GM23338 (cell line): ENCODE measurements around the gene AFAP1L2. TPM values are rescaled to one million over a fixed set of nuclear protein-coding genes. Genes with fewer than 3 reads are reported as not detected.

Experiments used
- ATAC-seq: fragments of 200-7000 bp; cut with Tn5 transposase; 3 replicates; pipeline ENCODE4 v1.9.1; 2020
- DNase-seq: peaks from one replicate; pipeline ENCODE4 v3.0.0-alpha.2; 2015; ENCODE audit warnings: low spot score
- H2AFZ ChIP-seq: fragments of 200-600 bp; sonication (generic); 2 replicates; pipeline ENCODE4 v1.8.0; 2016; ENCODE audit warnings: antibody characterized with exemption, mild to moderate bottlenecking, moderate library complexity
- H3F3A ChIP-seq: fragments of 200-600 bp; sonication (generic); replicated peaks from 2 replicates; pipeline ENCODE4 v1.8.0; 2017; ENCODE audit warnings: antibody characterized with exemption, mixed run types, low read depth
- H3K27ac ChIP-seq: fragments of 200-600 bp; sonication (generic); 2 replicates; pipeline ENCODE4 v1.6.1; 2016; ENCODE audit warnings: low read depth
- H3K27me3 ChIP-seq: fragments of 200-600 bp; sonication (generic); 2 replicates; pipeline ENCODE4 v1.8.0; 2016; ENCODE audit warnings: mild to moderate bottlenecking, mixed run types, moderate library complexity; ENCODE audit not compliant: insufficient read depth
- H3K36me3 ChIP-seq: fragments of 200-600 bp; sonication (generic); 2 replicates; pipeline ENCODE4 v1.8.0; 2016; ENCODE audit warnings: mild to moderate bottlenecking; ENCODE audit not compliant: insufficient read depth
- H3K4me1 ChIP-seq: fragments of 200-600 bp; sonication (generic); 2 replicates; pipeline ENCODE4 v1.8.0; 2016; ENCODE audit warnings: mild to moderate bottlenecking, moderate library complexity; ENCODE audit not compliant: insufficient read depth
- H3K4me2 ChIP-seq: fragments of 200-600 bp; sonication (generic); 2 replicates; pipeline ENCODE4 v1.7.1; 2017; ENCODE audit warnings: mixed run types
- H3K4me3 ChIP-seq: fragments of 200-600 bp; sonication (generic); 2 replicates; pipeline ENCODE4 v1.6.1; 2016; ENCODE audit warnings: mixed run types
- H3K79me2 ChIP-seq: fragments of 200-600 bp; sonication (generic); replicated peaks from 2 replicates; pipeline ENCODE4 v1.8.0; 2017; ENCODE audit warnings: mild to moderate bottlenecking; ENCODE audit not compliant: insufficient read depth
- H3K9me2 ChIP-seq: fragments of 200-600 bp; sonication (generic); 2 replicates; pipeline ENCODE4 v1.8.0; 2017; ENCODE audit not compliant: insufficient read depth
- H4K20me1 ChIP-seq: fragments of 200-600 bp; sonication (generic); replicated peaks from 2 replicates; pipeline ENCODE4 v1.8.0; 2017; ENCODE audit warnings: mild to moderate bottlenecking; ENCODE audit not compliant: insufficient read depth
- H3K27ac Mint-ChIP-seq: 2 replicates; pipeline ENCODE4 v1.8.0; 2020; ENCODE audit warnings: inconsistent platforms, mild to moderate bottlenecking, moderate library complexity, mixed read lengths
- H3K27me3 Mint-ChIP-seq: 3 replicates; pipeline ENCODE4 v1.8.0; 2022; ENCODE audit warnings: low read depth, mild to moderate bottlenecking, moderate library complexity, mixed read lengths, inconsistent platforms; ENCODE audit not compliant: insufficient read depth, poor library complexity
- H3K36me3 Mint-ChIP-seq: 3 replicates; pipeline ENCODE4 v1.8.0; 2021; ENCODE audit warnings: low read depth, mild to moderate bottlenecking, inconsistent platforms, moderate library complexity, mixed read lengths
- H3K4me1 Mint-ChIP-seq: 3 replicates; pipeline ENCODE4 v1.8.0; 2020; ENCODE audit warnings: mild to moderate bottlenecking, inconsistent platforms, mixed read lengths
- H3K4me3 Mint-ChIP-seq: 3 replicates; pipeline ENCODE4 v1.8.0; 2021; ENCODE audit warnings: moderate library complexity, mild to moderate bottlenecking, inconsistent platforms, mixed read lengths
- H3K9me3 Mint-ChIP-seq: 3 replicates; pipeline ENCODE4 v1.8.0; 2020; ENCODE audit warnings: moderate library complexity, mild to moderate bottlenecking, inconsistent platforms, mixed read lengths
- CREB1 ChIP-seq: fragments of 250-450 bp; sonication (Bioruptor Pico); IDR thresholded peaks from 2 replicates; pipeline ENCODE4 v1.5.0; 2020; ENCODE audit warnings: low read depth, mild to moderate bottlenecking, moderate library complexity
- CTCF ChIP-seq, 2 experiments: fragments of 200-600 bp in 1 of 2; sonication (generic) in 1 of 2; conservative IDR thresholded peaks; 2 replicates each; pipeline versions ENCODE4 v1.5.1 to v1.6.1; 2016 to 2017; ENCODE audit warnings: antibody characterized with exemption in 2 of 2, low read depth in 2 of 2, mild to moderate bottlenecking in 2 of 2, moderate library complexity in 1 of 2
- ETS1 ChIP-seq: IDR thresholded peaks from 2 replicates; pipeline ENCODE4 v1.6.1; 2016; ENCODE audit warnings: antibody characterized with exemption
- EZH2 ChIP-seq: fragments of 200-600 bp; sonication (generic); IDR thresholded peaks from one replicate; pipeline ENCODE4 v1.8.0; 2017; ENCODE audit warnings: antibody characterized with exemption, mild to moderate bottlenecking, low read depth; ENCODE audit not compliant: unreplicated experiment
- JUNB ChIP-seq: IDR thresholded peaks from one replicate; pipeline ENCODE4 v1.6.1; 2016; ENCODE audit warnings: antibody characterized with exemption; ENCODE audit not compliant: unreplicated experiment
- POLR2AphosphoS5 ChIP-seq: IDR thresholded peaks from 2 replicates; pipeline ENCODE4 v1.6.1; 2016; ENCODE audit warnings: antibody characterized with exemption, low read depth
- REST ChIP-seq: IDR thresholded peaks from one replicate; pipeline ENCODE4 v1.6.1; 2018; ENCODE audit warnings: antibody characterized with exemption; ENCODE audit not compliant: unreplicated experiment
- STAT1 ChIP-seq: IDR thresholded peaks from one replicate; pipeline ENCODE4 v1.6.1; 2016; ENCODE audit warnings: antibody characterized with exemption; ENCODE audit not compliant: unreplicated experiment
- ZNF114 ChIP-seq: fragments of 250-450 bp; sonication (Bioruptor Pico); IDR thresholded peaks from 2 replicates; pipeline ENCODE4 v1.5.0; 2020; ENCODE audit warnings: mild to moderate bottlenecking, moderate library complexity
- ZNF331 ChIP-seq: fragments of 250-450 bp; sonication (Bioruptor Pico); IDR thresholded peaks from 2 replicates; pipeline ENCODE4 v1.5.0; 2020; ENCODE audit warnings: low read depth, mild to moderate bottlenecking, moderate library complexity
- ZNF462 ChIP-seq: fragments of 250-450 bp; sonication (Bioruptor Pico); IDR thresholded peaks from 2 replicates; pipeline ENCODE4 v1.5.0; 2020; ENCODE audit warnings: mild to moderate bottlenecking, moderate library complexity
- polyA plus RNA-seq: library from polyadenylated mRNA; unstranded; fragments of >200 nt; fragmentation: Nextera tagmentation; extraction: Ambion mirVana; gene quantifications from 2 replicates; pipeline ENCODE4 v1.2.1, GENCODE V29; 2016
- total RNA-seq: library from RNA; depleted of rRNA; stranded (reverse); fragments of >200 nt; shearing (Covaris generic); gene quantifications from 2 replicates; pipeline ENCODE4 v1.2.3, GENCODE V29; 2014

AFAP1L2 gene
- total and polyA plus RNA-seq, 2 experiments from 2014 or later = 2.3 to 6.5 TPM

- H2AFZ ChIP-seq = no peak overlapping the region
- Mint-ChIP-seq H3K27me3 (peaks cover 23% of the 10 kb centered on the region), H3K36me3 (peaks cover 22% of the 10 kb centered on the region), H3K27ac (no peak overlapping the region), H3K4me3 (no peak overlapping the region), H3K4me1 (no peaks in the 10 kb centered on the region; the same call in 1 of the 3 replicates), H3K9me3 (peaks cover 21% of the 10 kb centered on the region)
- H3K79me2 ChIP-seq = no peaks in the 10 kb centered on the region
- ATAC-seq (no peak), DNase-seq (no peak)
- H3K36me3 ChIP-seq = no peaks in the 10 kb centered on the region
- H3K27me3 ChIP-seq = no peaks in the 10 kb centered on the region
- no peak overlapping the region for H3K27ac ChIP-seq
- no peak overlapping the region for H3K4me3 ChIP-seq
- H4K20me1 ChIP-seq = no peaks in the 10 kb centered on the region
- no peak overlapping the region for H3K4me2 ChIP-seq
- no peak for TF ChIP-seq ZNF114 (CRISPR knock-in tag)
- no peak for TF ChIP-seq REST
- no peak for TF ChIP-seq ZNF331 (CRISPR knock-in tag)
- no peak for TF ChIP-seq JUNB
- no peak for TF ChIP-seq ETS1
- TF ChIP-seq STAT1 = no peak
- TF ChIP-seq ZNF462 (CRISPR knock-in tag) = no peak
- TF ChIP-seq CREB1 = no peak
- TF ChIP-seq EZH2 = no peak
- TF ChIP-seq CTCF (conservative IDR thresholded peaks at IDR 0.05; ENCODE audit: low read depth in 2 of 2) = no peak
- no peak for TF ChIP-seq POLR2AphosphoS5
- no peaks in the 10 kb centered on the region for H3K4me1 ChIP-seq
- H3F3A ChIP-seq = no peaks in the 10 kb centered on the region
- no peaks in the 10 kb centered on the region for H3K9me2 ChIP-seq
Measured at GRCh38 chr10:114252883-114253282, 151.4 kb downstream of the AFAP1L2 start.
